ENCODE measurements around the gene ZEB2.
"Not testable (repeated sequence)": the region's sequence is repeated elsewhere in the genome, so short reads cannot be mapped to it uniquely, and the experiment has no call there.

The ZEB2 gene

GRCh38 chr2:144389151-144389929 is 130.6 kb downstream of the ZEB2 start:
- no peak for DNase-seq (ENCODE audit: low spot score)
- FAIRE-seq, result no peak

GRCh38 chr2:144385381-144385780 is 134.5 kb downstream of the ZEB2 start:
- no peak for FAIRE-seq
- DNase-seq (ENCODE audit: low spot score), result no peak

DNA sequence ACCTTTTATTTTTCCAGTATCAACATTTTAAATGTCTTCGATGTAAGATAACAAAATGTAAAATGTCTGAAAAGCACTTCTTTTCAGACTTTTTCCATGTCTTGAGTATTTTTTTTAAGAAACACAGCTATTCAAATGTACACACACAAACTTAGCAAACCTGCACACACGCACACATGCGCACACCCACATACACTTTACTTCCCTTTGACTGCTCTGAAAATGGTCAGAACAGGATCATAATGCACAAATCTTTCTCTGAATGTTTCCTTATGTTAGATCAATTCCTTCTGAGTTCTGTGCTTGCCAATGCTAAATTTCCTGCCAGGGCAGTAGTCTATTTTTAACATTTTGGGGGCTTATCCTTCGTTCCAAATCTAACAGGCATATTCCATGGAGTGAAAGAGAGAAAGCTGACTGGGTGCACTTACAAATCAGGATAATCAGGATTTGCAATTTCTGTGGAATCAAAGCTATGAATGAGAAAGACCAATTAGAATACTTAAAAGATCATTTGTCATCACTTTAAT is 136.3 kb downstream of the ZEB2 start:
- FAIRE-seq (no peak), DNase-seq (ENCODE audit: low spot score) (no peak)

- DNase-seq (ENCODE audit: low spot score) (no peak), FAIRE-seq (no peak)
These were observed 137.1 kb downstream of the ZEB2 start for GRCh38 chr2:144382849-144383248.

GRCh38 chr2:144381716-144382115 is 138.2 kb downstream of the ZEB2 start:
- no peak for FAIRE-seq
- no peak for DNase-seq (ENCODE audit: low spot score)

DNA sequence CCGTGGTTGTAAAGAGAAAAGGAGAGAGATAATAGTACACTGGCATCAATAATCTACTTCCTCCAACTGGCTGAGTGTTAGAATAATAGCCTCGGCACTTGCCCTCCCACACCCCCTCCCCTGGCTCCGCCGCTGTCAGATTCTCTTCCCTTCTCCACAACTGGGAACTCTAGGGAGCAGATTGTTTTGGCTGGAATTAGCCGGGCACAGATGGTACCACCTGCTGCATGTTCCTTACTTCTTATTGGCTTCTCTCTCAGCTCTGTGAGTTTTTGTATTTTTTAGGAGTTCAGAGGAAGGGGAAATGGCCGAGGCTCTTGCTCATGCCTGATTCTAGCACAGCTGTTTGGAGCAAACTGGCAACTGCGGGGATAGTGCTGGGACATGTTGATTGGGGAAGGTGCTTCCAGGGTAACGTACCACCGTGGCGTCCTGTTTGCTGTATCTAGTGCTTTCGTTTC is 140.0 kb downstream of the ZEB2 start:
- no peak for DNase-seq (ENCODE audit: low spot score)
- FAIRE-seq, result no peak

DNA sequence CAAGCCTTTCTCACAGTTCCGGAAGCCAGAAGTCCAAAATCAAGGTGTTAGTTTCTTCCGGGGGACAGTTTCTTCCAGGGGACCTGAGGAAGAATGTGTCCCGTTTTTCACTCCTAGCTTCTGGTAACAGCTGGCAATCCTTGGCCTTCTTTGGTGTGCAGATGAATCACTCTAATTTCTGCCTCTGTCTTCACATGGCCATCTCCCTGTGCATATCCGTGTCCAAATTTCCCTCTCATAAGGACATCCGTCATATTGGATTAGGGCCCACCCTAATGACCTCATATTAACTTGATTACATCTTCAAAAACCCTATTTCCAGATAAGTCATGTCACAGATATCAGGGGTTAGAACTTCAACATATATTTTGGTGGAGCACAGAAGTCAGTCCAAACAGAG is 141.4 kb downstream of the ZEB2 start:
- FAIRE-seq, result no peak
- DNase-seq (ENCODE audit: low spot score), result no peak

GRCh38 chr2:144377914-144378313 is 142.0 kb downstream of the ZEB2 start:
- peak; percentile 53 for DNase-seq (ENCODE audit: low spot score)
- peak; percentile 18 for FAIRE-seq

DNA sequence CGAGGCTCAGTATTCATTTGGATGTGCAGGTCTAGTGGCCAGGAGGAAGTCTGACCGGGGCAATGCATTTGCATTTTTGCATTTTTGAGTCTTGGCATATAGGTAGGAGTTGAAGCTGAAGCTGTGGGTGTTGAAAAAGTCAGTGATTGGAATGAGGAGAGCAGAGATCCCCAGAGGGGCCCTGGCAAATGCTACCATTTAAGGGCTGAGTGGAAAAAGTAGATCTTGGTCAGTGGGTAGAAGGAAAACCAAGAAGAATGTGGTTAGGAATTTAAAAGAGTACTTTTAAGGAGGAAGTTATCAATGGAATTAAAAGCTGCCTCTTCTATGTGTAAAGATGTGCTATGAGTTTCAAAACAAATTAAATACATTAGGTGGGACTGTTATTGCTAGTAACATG is 143.0 kb downstream of the ZEB2 start:
- no peak for DNase-seq (ENCODE audit: low spot score)
- no peak for FAIRE-seq

- DNase-seq (ENCODE audit: low spot score), result no peak
- no peak for FAIRE-seq
These were observed 143.5 kb downstream of the ZEB2 start for GRCh38 chr2:144376460-144376859.

GRCh38 chr2:144374163-144374661 is 145.7 kb downstream of the ZEB2 start:
- FAIRE-seq, result no peak
- peak; percentile 32 for DNase-seq (ENCODE audit: low spot score)

DNA sequence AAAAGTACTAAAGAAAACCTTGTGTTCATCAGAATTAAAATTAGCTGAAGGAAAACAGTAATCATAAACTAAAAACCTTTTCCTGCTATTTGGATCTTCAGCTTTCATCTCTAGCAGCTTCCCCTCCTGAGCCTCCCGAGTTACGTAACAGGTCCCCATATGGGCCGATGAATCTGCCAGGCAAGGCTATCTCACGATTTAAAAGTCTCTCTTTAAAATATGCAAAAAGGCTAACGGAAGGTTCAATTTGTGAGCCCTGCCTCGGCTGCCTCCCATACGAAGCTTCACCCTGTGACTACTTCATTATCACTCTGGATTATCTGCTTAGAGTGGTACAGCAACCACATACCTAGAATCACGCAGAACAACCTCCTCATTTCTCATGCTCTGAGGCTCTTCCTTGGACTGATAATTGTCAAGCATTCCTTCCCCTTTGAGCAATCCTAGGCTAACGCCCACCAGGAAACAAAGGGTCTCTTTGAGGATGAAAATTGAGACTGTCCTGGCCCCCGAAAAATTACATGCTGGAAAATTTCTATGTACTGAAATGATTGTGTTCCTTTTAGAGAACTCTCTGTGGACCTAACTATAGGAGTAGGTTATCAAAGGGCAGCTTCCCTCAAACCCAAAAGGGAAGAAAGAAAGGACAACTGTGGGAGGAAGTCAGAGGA is 147.4 kb downstream of the ZEB2 start:
- no peak for DNase-seq (ENCODE audit: low spot score)

DNA sequence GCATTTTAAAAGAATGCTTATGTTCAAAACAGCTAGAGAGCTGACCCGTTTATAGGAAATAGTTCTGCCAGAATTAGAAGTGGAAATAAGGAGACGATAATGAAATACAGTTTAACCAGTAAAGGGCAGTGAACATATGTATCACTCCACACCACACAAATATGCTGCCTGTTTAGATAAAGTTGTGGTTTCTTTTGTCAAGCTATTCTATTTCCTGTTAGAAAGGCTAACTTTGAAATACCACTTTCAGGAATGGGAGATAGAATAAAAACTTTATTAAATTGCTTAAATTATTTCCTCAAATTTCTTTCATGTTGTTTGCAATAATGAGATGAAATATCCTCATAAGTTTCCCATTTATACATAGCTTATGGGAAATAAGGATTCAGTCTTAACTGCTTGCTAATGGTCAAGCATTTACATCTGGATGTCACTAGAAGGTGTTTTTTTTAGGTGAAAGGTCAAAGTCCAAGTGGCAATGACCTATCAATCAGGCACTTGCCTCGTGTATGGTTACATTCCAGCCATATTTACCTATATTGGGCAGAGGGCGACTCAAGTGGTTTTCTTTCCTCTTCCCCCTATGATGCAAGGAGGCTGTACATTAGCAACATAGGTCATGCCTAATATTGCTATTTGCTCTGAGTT is 148.9 kb downstream of the ZEB2 start:
- FAIRE-seq (no peak), DNase-seq (ENCODE audit: low spot score) (no peak)

More for the DNA sequence above, 147.4 kb downstream of the ZEB2 start:
- FAIRE-seq, result no peak

DNA sequence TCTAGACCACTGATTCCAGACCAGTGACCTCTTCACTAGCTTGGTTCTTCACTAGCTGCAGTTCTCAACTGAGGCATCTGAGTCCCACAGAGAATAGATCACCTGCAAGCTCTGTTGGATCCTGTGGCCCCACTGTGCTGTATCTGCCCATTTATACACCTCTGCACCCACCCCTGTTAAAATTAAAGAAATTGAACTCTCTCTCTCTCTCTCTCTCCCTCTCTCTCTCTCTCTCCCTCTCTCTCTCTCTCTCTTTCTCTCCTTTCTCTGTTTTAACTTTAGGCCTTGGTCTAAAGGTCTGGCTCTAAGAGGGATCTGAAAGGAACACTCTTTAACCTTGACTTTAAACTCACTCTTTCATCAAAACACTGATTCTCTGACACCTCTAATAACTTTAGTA is 150.5 kb downstream of the ZEB2 start:
- FAIRE-seq, result no peak
- no peak for DNase-seq (ENCODE audit: low spot score)

- FAIRE-seq, result no peak
- no peak for DNase-seq (ENCODE audit: low spot score)
These were observed 153.0 kb downstream of the ZEB2 start for GRCh38 chr2:144366825-144367429.

GRCh38 chr2:144364944-144365738 is 154.8 kb downstream of the ZEB2 start:
- DNase-seq (ENCODE audit: low spot score) (peak; percentile 89), FAIRE-seq (peak; percentile 90)

- DNase-seq (ENCODE audit: low spot score); FAIRE-seq: not testable (repeated sequence)
These were observed 155.7 kb downstream of the ZEB2 start for GRCh38 chr2:144364247-144364646.

GRCh38 chr2:144362401-144362800 is 157.5 kb downstream of the ZEB2 start:
- no peak for DNase-seq (ENCODE audit: low spot score)
- no peak for FAIRE-seq

DNA sequence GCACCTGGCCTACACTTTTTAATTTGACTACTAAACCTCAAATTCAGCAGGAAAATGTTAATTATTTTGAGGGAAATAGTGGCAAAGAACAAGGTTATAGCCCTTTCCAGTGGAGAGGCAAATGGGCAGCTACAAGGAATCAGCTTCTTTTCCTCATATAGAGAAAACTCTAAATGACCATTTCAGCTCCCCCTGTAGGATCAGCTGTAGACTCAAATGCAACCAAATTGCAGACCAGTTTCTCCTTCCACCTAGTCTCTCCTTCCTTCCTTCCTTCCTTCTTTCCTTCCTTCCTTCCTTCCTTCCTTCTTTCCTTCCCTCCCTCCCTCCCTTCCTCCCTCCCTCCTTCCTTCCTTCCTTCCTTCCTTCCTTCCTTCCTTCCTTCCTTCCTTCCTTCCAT is 158.2 kb downstream of the ZEB2 start:
- DNase-seq (ENCODE audit: low spot score) (no peak), FAIRE-seq (no peak)

- FAIRE-seq, result no peak
- DNase-seq (ENCODE audit: low spot score), result no peak
These were observed 160.2 kb downstream of the ZEB2 start for GRCh38 chr2:144359684-144360083.

Data from RCC 7860 (cell line).